ENCODE data around the gene PRDM16.

The PRDM16 gene

GRCh38 chr1:3465091-3465934, 396.3 kb downstream of the PRDM16 start (continued):
- TF ChIP-seq ZBTB44 (tag by site-specific recombination; IDR thresholded peaks at IDR 0.05) (no peak), SP3 (tag by site-specific recombination; IDR thresholded peaks at IDR 0.05) (no peak), ZNF48 (tag by site-specific recombination; IDR thresholded peaks at IDR 0.05) (no peak)

- ChIA-PET CTCF (no interaction called here), POLR2A (interaction anchor here (1.3 kb wide), 1 partner anchor 13 kb away, joined by 3 read pairs; no protein-coding TSS in a partner anchor)
- Histone ChIP-seq H3K4me1 (ENCODE audit: control insufficient read depth, insufficient read depth, low read length) (no peaks in the 10 kb centered on the region), H3K27ac (ENCODE audit: extremely low read depth, low read depth, low read length) (no peak overlapping the region), H3K9me3 (ENCODE audit: control insufficient read depth, insufficient read depth, low read depth, low read length) (no peaks in the 10 kb centered on the region), H3K4me3 (ENCODE audit: low read depth, low read length) (no peak overlapping the region), H3K36me3 (ENCODE audit: control insufficient read depth in 2 of 2, insufficient read depth in 1 of 2, low read length in 2 of 2) (peaks cover 0 to 5% of the 10 kb centered on the region in 2 experiments; a peak in 1 of 3 replicates)
- TF ChIP-seq ZNF560 (tag by site-specific recombination; IDR thresholded peaks at IDR 0.05; ENCODE audit: borderline replicate concordance) (no peak), ZNF558 (tag by site-specific recombination; IDR thresholded peaks at IDR 0.05) (no peak), YY2 (tag by site-specific recombination; IDR thresholded peaks at IDR 0.05) (no peak), SP2 (tag by site-specific recombination; IDR thresholded peaks at IDR 0.05) (no peak), ZNF391 (tag by site-specific recombination; IDR thresholded peaks at IDR 0.05; ENCODE audit: borderline replicate concordance, low read depth) (no peak), ZNF398 (tag by site-specific recombination; IDR thresholded peaks at IDR 0.05) (no peak), ZBTB1 (tag by site-specific recombination; IDR thresholded peaks at IDR 0.05) (no peak), WT1 (tag by site-specific recombination; IDR thresholded peaks at IDR 0.05) (no peak), ZNF274 (IDR thresholded peaks at IDR 0.05; ENCODE audit: low read length) (no peak), ZNF274 (tag by site-specific recombination; IDR thresholded peaks at IDR 0.05; ENCODE audit: borderline replicate concordance) (no peak), ZNF548 (tag by site-specific recombination; IDR thresholded peaks at IDR 0.05) (no peak), INSM2 (tag by site-specific recombination; IDR thresholded peaks at IDR 0.05) (no peak), ZNF488 (tag by site-specific recombination; IDR thresholded peaks at IDR 0.05) (no peak), ZNF121 (tag by site-specific recombination; IDR thresholded peaks at IDR 0.05) (no peak), KLF8 (tag by site-specific recombination; IDR thresholded peaks at IDR 0.05) (no peak), ZSCAN5A (tag by site-specific recombination; IDR thresholded peaks at IDR 0.05) (no peak), ZNF426 (tag by site-specific recombination; IDR thresholded peaks at IDR 0.05) (no peak), ZNF394 (tag by site-specific recombination; IDR thresholded peaks at IDR 0.05; ENCODE audit: borderline replicate concordance) (no peak), MZF1 (tag by site-specific recombination; IDR thresholded peaks at IDR 0.05; ENCODE audit: borderline replicate concordance) (no peak), ZNF324 (tag by site-specific recombination; IDR thresholded peaks at IDR 0.05) (no peak)
These were observed 396.9 kb downstream of the PRDM16 start for GRCh38 chr1:3465935-3466321.
